ENCODE results near the gene YWHAG.

DNA sequence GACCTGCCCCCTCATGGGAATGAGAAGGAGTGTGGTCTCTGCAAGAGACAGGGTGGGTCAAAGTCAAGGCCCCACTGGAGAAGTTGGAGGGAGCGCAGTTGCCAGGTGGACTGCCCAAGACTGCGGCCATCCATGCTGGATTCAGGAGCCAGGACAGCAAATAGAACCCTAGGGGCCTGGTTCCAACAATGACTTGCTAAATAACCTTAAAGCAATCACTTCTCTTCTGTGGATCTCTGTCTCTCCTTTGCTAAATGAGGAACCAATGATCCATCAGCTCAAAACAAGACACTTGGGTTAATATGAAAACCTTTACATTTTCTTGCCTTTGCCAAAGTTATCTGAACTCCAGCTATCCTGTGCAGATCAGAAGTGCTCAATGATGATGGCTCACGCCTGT, 12.6 kb upstream of the YWHAG start:
- TF ChIP-seq, protein P1, sequence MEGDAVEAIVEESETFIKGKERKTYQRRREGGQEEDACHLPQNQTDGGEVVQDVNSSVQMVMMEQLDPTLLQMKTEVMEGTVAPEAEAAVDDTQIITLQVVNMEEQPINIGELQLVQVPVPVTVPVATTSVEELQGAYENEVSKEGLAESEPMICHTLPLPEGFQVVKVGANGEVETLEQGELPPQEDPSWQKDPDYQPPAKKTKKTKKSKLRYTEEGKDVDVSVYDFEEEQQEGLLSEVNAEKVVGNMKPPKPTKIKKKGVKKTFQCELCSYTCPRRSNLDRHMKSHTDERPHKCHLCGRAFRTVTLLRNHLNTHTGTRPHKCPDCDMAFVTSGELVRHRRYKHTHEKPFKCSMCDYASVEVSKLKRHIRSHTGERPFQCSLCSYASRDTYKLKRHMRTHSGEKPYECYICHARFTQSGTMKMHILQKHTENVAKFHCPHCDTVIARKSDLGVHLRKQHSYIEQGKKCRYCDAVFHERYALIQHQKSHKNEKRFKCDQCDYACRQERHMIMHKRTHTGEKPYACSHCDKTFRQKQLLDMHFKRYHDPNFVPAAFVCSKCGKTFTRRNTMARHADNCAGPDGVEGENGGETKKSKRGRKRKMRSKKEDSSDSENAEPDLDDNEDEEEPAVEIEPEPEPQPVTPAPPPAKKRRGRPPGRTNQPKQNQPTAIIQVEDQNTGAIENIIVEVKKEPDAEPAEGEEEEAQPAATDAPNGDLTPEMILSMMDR (IDR thresholded peaks at IDR 0.05; ENCODE audit: insufficient read depth, low read depth, low read length) = no peak
- no peak for TF ChIP-seq EZH2 (IDR thresholded peaks at IDR 0.05; ENCODE audit: insufficient read depth, low read length)
